NCI-H146 treated with DMSO at 0.1 percent for 48 hours (cell line): ENCODE data around the gene ABCA1.
A peak's percentile ranks its signal among the peaks of the same experiment; 100 is the strongest.
"Not testable (repeated sequence)": the region's sequence is repeated elsewhere in the genome, so short reads cannot be mapped to it uniquely, and the experiment has no call there.

Experiments used
- DNase-seq: peaks from one replicate; lab custom pipeline; 2025; ENCODE audit not compliant: unreplicated experiment; lab: John Stamatoyannopoulos, UW

Gene ABCA1

DNA sequence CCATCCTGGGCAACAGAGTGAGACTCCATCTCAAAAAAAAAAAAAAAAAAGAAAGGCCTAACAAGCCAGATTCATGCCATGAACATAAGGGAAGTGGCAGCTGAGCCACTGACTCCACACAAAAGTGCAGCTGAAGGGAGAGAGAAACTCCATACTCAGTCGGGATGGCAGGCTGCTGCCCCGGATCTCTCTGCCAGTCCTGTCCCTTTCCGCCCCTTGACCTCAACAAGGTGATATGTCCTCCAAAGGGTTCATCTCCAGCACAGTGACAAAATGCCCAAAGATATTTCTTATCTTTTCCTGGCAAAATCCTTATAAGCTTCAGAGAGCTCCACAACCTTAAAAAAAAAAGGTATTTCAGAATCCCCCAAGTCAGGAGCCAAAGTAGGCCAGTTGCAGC is 52.6 kb downstream of the ABCA1 start:
- no peak for DNase-seq

GRCh38 chr9:104873489-104873850 is 54.5 kb downstream of the ABCA1 start:
- DNase-seq, result no peak

DNA sequence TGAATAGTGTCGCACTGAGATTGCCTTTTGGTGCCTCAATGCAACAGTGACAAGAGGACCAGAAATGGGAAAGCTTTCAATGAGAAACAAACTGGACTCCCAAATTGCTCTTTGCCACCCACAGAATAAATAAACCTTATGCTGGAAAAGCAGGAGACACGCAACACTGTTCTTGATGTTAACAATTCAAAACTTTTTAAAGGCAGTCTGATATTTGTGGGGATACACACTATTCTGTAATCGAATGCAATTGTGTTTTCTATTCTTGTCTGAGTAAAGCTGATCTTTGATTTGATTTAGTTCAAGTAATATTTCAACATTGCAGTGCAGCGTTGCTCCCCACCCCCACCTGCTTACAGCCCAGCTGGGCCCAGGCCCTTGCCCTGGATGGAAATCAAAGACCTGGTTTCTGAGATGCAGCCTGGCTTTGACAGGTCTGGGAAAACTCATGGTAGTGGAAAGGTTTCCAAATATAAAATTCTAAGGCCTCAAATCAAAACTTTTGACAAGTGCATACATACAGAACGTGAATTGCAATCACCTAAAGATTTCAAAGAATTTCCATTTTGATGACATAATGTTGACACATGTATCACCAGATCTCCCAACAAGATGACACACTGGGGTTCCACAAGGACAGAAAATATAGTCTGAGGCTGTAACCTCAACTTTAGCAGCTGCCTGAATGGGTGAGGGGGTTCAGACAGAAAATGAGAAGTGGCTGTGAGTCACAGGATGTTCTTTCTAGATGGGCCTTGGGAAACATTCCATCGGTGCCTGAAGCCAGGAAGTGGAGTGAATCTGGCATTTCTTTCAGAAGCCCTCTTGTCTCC is 55.1 kb downstream of the ABCA1 start:
- no peak for DNase-seq

- DNase-seq, result no peak
Observed at GRCh38 chr9:104871961-104872527, 55.9 kb downstream of the ABCA1 start.

GRCh38 chr9:104869811-104870210 is 58.1 kb downstream of the ABCA1 start:
- no peak for DNase-seq

- DNase-seq, result no peak
Observed at GRCh38 chr9:104868687-104869404, 59.1 kb downstream of the ABCA1 start.

- DNase-seq, result no peak
Observed at GRCh38 chr9:104868303-104868686, 59.7 kb downstream of the ABCA1 start.

GRCh38 chr9:104866191-104866590 is 61.8 kb downstream of the ABCA1 start:
- DNase-seq, result no peak

- DNase-seq, result no peak
Observed at GRCh38 chr9:104864675-104865104, 63.3 kb downstream of the ABCA1 start.

DNA sequence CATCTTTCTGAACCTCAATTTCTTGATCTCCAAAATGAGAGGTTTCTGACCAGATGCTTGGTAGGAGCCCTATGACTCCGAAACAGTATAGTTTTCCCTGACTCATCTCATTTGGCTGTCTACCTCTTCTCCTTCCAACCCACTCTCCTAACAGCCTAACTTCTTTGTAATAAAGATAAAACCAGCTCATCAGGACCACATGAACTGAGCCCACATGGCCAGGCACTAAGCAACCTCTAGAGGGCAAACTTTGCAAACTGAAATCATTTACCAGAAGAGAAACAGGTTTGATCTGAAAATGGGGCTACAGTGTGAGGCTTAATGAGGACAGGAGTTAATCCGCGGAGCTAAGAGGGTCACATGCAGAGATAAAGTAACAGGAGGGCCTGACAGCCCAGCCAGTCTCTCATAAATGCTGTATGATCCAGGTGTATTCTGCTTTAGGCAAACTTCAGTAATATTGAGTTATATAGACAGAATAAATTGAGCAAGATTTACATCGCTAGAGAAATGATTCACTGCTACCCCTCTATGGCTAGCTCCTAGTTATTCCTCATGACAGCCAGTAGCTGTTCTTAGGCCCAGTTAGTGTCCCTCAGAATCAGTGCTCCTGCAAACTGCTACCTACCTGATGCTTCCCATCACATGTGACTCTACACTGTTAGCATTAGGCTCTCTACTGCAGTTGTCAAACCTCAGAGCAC is 64.6 kb downstream of the ABCA1 start:
- DNase-seq, result no peak

DNA sequence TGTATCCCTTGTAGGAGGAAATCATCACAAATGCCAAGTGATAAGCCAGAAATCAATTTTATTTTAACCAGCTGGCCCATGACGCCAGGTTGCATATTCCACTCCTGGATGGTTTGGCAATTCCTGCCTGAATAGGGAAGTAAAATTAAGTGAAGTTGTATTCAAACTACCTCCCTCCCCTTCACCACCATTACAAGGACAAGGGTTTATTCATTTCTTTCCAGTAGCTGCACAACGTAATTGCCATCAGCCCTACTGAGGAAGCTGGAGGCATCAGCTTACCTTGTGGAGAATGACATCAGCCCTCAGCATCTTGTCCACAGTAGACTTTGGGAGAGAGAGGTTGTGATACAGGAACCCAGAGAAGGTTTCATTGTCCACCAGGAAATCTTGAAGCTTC is 66.6 kb downstream of the ABCA1 start:
- DNase-seq, result no peak

DNA sequence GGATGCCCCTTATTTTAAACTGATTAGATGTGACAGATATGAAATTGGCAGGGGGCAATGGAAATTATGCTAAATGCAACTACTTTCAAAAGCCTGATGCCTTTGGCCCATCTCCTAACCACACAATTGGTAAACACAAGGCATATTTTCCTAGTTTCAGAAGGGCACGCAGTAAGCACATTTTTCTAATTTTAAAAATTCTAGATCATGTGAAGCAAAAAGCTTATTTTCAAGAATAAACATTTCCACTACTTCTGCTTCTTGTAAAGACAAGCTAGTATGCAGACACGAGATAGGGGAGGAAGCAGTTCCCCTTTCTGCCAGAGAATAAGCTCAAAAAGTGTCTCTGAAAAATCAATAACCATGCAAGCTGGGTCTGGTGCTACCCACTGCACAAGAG is 67.7 kb downstream of the ABCA1 start:
- no peak for DNase-seq

- no peak for DNase-seq
Observed at GRCh38 chr9:104858846-104859245, 69.1 kb downstream of the ABCA1 start.

- DNase-seq, result no peak
Observed at GRCh38 chr9:104858271-104858670, 69.7 kb downstream of the ABCA1 start.

DNA sequence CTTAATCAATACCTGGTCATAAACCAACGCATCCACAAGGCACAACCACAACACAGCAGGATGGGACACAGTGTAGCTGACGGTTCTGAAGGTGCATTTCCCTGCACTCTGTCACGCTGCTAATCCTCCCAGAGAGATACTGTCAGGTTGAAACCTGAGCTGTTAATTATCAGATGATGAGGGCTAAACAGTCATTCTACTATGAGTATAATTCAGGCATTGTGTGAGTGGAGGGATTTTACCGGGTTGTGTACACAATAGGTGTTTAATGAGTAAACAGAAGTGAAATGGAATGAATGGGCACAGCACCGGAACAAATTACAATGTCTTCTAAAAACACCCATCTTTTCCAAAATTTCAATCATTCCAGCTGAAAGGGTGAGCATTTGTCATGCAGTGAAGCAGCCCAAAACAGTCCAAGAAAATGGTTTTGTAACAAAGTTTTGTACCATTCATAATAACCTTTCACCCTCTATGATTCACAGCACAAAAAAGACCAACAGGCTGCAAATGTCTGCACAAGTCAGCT is 71.5 kb downstream of the ABCA1 start:
- peak; percentile 77 for DNase-seq

GRCh38 chr9:104855807-104856206 is 72.1 kb downstream of the ABCA1 start:
- no peak for DNase-seq

DNA sequence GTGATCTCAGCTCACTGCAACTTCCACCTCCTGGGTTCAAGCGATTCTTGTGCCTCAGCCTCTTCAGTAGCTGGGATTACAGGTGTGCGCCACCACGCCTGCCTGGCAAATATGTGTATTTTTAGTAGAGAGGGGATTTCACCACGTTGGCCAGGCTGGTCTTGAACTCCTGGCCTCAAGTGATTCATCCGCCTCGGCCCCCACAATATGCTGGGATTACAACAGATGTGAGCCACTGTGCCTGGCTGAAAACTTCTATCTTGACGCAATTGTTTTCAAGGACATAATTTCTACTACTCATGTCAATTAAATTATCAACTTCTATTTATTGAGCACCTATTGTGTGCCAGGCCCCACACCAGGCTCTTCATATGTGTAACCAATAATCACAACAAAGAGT is 72.7 kb downstream of the ABCA1 start:
- DNase-seq, result not testable (repeated sequence)

GRCh38 chr9:104854613-104855012 is 73.3 kb downstream of the ABCA1 start:
- DNase-seq, result no peak

- DNase-seq, result no peak
Observed at GRCh38 chr9:104853683-104854082, 74.3 kb downstream of the ABCA1 start.

DNA sequence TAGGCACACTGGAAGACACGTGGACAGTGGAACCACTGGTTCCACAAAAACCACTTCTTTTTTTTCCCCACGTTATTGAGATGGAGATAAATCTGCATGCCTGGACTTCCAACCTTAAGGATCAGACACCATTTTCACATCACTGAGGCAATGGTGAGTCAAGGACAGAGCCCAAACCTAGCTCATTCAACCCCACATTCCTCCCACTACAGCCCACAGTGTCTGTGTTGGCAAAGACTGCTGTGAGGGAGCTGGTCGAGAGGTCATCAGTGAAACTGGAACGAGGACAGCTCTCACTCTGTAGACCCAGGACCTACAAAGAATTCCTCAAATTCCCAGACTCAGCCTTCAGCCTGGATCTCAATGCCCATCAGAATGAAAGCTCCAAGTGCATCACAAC is 74.8 kb downstream of the ABCA1 start:
- DNase-seq, result no peak

- DNase-seq, result no peak
Observed at GRCh38 chr9:104851546-104851920, 76.4 kb downstream of the ABCA1 start.
